K562 (cell line): ENCODE results near the gene BIRC7. TPM values are rescaled to one million over a fixed set of nuclear protein-coding genes. Genes with fewer than 3 reads are reported as not detected.
A peak's percentile ranks its signal among the peaks of the same experiment; 100 is the strongest.

Experiments used
- ATAC-seq: fragments of 200-7000 bp; cut with Tn5 transposase; 3 replicates; pipeline ENCODE4 v1.9.1; 2020; ENCODE audit warnings: moderate library complexity
- BruUV-seq: library from RNA; stranded (reverse); fragments of 400-500 nt; replicated peaks from 2 replicates; lab custom pipeline; 2021; lab: Mats Ljungman, UMichigan
- CTCF ChIA-PET: fragments of 300-600 bp; formaldehyde crosslinking; extraction: SDS; loops from one replicate; lab custom pipeline; 2021; ENCODE audit warnings: low intra/inter-chr PET ratio; lab: Yijun Ruan, JAX
- POLR2A ChIA-PET: fragments of 300-600, 350-650 bp; sonication (Branson Sonifier 250); formaldehyde crosslinking; extraction: SDS; loops from one replicate; lab custom pipeline; 2021; ENCODE audit warnings: antibody characterized with exemption, inconsistent platforms; lab: Yijun Ruan, JAX
- DNase-seq, 4 experiments: peaks; one replicate each; pipeline versions ENCODE4 v3.0.0 to v3.0.0-alpha.2; 2011 to 2018; ENCODE audit warnings: low spot score in 3 of 4, mixed read lengths in 3 of 4; ENCODE audit errors: extremely low read depth in 1 of 4
- FAIRE-seq: peaks from 2 replicates; lab custom pipeline; 2011; peaks lifted over from hg19 to GRCh38; lab: Jason Lieb, UNC
- H2AFZ ChIP-seq: 2 replicates; pipeline ENCODE4 v1.6.0; 2011; ENCODE audit warnings: low read depth, low read length, control low read depth, inconsistent platforms
- H3K27ac ChIP-seq: fragments of 200-600 bp; 3 replicates; pipeline ENCODE4 v1.8.0; 2011; ENCODE audit warnings: low read depth, mild to moderate bottlenecking, control low read depth, inconsistent platforms, low read length, moderate library complexity, mixed read lengths; ENCODE audit errors: extremely low read depth
- H3K27me3 ChIP-seq, 2 experiments: fragments of 300-600 bp in 1 of 2; 2 replicates in 1 of 2; 3 replicates in 1 of 2; pipeline versions ENCODE4 v1.6.0 to v1.8.0; 2011; ENCODE audit warnings: inconsistent platforms in 2 of 2, low read length in 2 of 2, mild to moderate bottlenecking in 1 of 2, mixed read lengths in 1 of 2, moderate library complexity in 1 of 2; ENCODE audit not compliant: control insufficient read depth in 2 of 2, insufficient read depth in 2 of 2
- H3K36me3 ChIP-seq: fragments of 300-600 bp; 3 replicates; pipeline ENCODE4 v1.8.0; 2011; ENCODE audit warnings: mild to moderate bottlenecking, low read length, inconsistent platforms; ENCODE audit not compliant: control insufficient read depth, insufficient read depth
- H3K4me1 ChIP-seq, 2 experiments: fragments of 200-600 bp in 1 of 2; replicated peaks in 1 of 2; 2 replicates in 1 of 2; 3 replicates in 1 of 2; pipeline versions ENCODE4 v1.5.1 to v1.8.0; 2011; ENCODE audit warnings: inconsistent platforms in 2 of 2, low read length in 2 of 2, mild to moderate bottlenecking in 1 of 2, mixed read lengths in 1 of 2, moderate library complexity in 1 of 2; ENCODE audit not compliant: control insufficient read depth in 2 of 2, insufficient read depth in 2 of 2
- H3K4me2 ChIP-seq: 2 replicates; pipeline ENCODE4 v1.6.1; 2011; ENCODE audit warnings: low read length, control low read depth, inconsistent platforms, mixed read lengths; ENCODE audit not compliant: insufficient read depth
- H3K4me3 ChIP-seq: fragments of 200-600 bp; sonication (generic), shearing (Covaris generic); 2 replicates; pipeline ENCODE4 v1.5.1; 2016; ENCODE audit warnings: control low read depth, inconsistent platforms
- H3K79me2 ChIP-seq: fragments of 200-600 bp; 3 replicates; pipeline ENCODE4 v1.8.0; 2011; ENCODE audit warnings: low read length, inconsistent platforms; ENCODE audit not compliant: control insufficient read depth, insufficient read depth
- H3K9ac ChIP-seq, 2 experiments: 2 replicates each; pipeline versions ENCODE4 v1.6.0 to v1.6.1; 2011; ENCODE audit warnings: low read depth in 2 of 2, low read length in 2 of 2, control low read depth in 1 of 2, inconsistent platforms in 1 of 2, mild to moderate bottlenecking in 1 of 2, mixed read lengths in 1 of 2; ENCODE audit not compliant: insufficient read depth in 1 of 2
- H3K9me1 ChIP-seq: one replicate; pipeline ENCODE4 v1.6.0; 2011; ENCODE audit warnings: inconsistent platforms, mild to moderate bottlenecking, low read length, moderate library complexity; ENCODE audit not compliant: control insufficient read depth, insufficient read depth
- H3K9me3 ChIP-seq: replicated peaks from 2 replicates; pipeline ENCODE4 v1.5.1; 2011; ENCODE audit warnings: low read depth, low read length, inconsistent platforms; ENCODE audit not compliant: control insufficient read depth, insufficient read depth
- H4K20me1 ChIP-seq: replicated peaks from 2 replicates; pipeline ENCODE4 v1.6.1; 2011; ENCODE audit warnings: low read length, inconsistent platforms, mixed read lengths; ENCODE audit not compliant: control insufficient read depth, insufficient read depth
- BHLHE40 ChIP-seq: IDR thresholded peaks from 2 replicates; pipeline ENCODE4 v1.6.1; 2011; ENCODE audit warnings: low read length, improper control_type of control experiment
- BRD4 ChIP-seq: fragments of 200-600 bp; sonication (generic); IDR thresholded peaks from 2 replicates; pipeline ENCODE4 v1.6.1; 2017; ENCODE audit warnings: inconsistent platforms
- GTF2E2 ChIP-seq: fragments of 200-800 bp; sonication (Bioruptor generic); IDR thresholded peaks from 2 replicates; pipeline ENCODE4 v1.6.1; 2016; ENCODE audit warnings: missing genetic modification characterization, missing compliant biosample characterization
- MTA1 ChIP-seq: fragments of 450-650 bp; IDR thresholded peaks from 2 replicates; pipeline ENCODE4 v1.6.1; 2017; ENCODE audit warnings: borderline replicate concordance
- SNIP1 ChIP-seq: fragments of 450-650 bp; IDR thresholded peaks from 2 replicates; pipeline ENCODE4 v1.7.1; 2017; ENCODE audit warnings: low read depth, mild to moderate bottlenecking
- ZNF324 ChIP-seq: fragments of 250-450 bp; sonication (Bioruptor Pico); IDR thresholded peaks from 2 replicates; pipeline ENCODE4 v1.4.0; 2020; ENCODE audit warnings: mild to moderate bottlenecking
- WGBS: fragments of 100-300 bp; shearing (Covaris generic); methylation state at CpG from one replicate; pipeline ENCODE4 v1.1.6; 2016; ENCODE audit warnings: low coverage, mixed read lengths; ENCODE audit not compliant: insufficient coverage; ENCODE audit errors: missing lambda C conversion rate; 5-methylcytosine and 5-hydroxymethylcytosine counted together
- in situ Hi-C: fragments of 300-500 bp; cut with MboI; formaldehyde crosslinking; loops from 4 replicates; pipeline ENCODE4 v1.15.0; 2018; ENCODE audit warnings: inconsistent platforms, mixed read lengths
- intact Hi-C: fragments of 100-400 bp; cut with micrococcal nuclease; formaldehyde crosslinking; loops from 2 replicates; pipeline ENCODE4 v1.14.2; 2022
- polyA plus RNA-seq, 8 experiments: library from polyadenylated mRNA; depleted of rRNA in 4 of 8; stranded (reverse) in 5 of 8; unstranded in 3 of 8; fragments of >200 nt; fragmentation: Nextera tagmentation in 2 of 8; fragmentation: Illumina TruSeq in 1 of 8; extraction: Ambion mirVana in 2 of 8; extraction: Trizol in 1 of 8; gene quantifications; 2 replicates each; pipeline versions ENCODE4 v1.2.1 to v1.2.3, GENCODE V29; 2011 to 2014; ENCODE audit warnings: inconsistent platforms in 1 of 8, missing spikeins in 1 of 8
- total RNA-seq, 7 experiments: library from RNA; depleted of rRNA in 6 of 7; stranded (reverse); fragments of >200 nt in 6 of 7; fragmentation: Illumina TruSeq in 2 of 7; extraction: Trizol in 2 of 7; gene quantifications; 2 replicates each; pipeline versions ENCODE4 v1.2.1 to v1.2.3, GENCODE V29; 2011 to 2021; ENCODE audit warnings: low replicate concordance in 1 of 7
- TF ChIP-seq, protein P1 (sequence below): fragments of 250-450 bp; sonication (Bioruptor Pico); IDR thresholded peaks from 2 replicates; pipeline ENCODE4 v1.9.0; 2021; ENCODE audit warnings: mild to moderate bottlenecking, inconsistent platforms
- TF ChIP-seq, protein P2 (sequence below): sonication (generic); formaldehyde crosslinking; IDR thresholded peaks from 2 replicates; pipeline ENCODE4 v1.9.0; 2022; ENCODE audit warnings: mild to moderate bottlenecking, missing genetic modification reagents

Gene BIRC7
- total and polyA plus RNA-seq, 9 of the 15 experiments (the other 6 are each of a cell fraction or from before 2014, with no cell fraction given), result 0.14 to 0.19 (median 0.16) TPM; not detected in 5

- no TSS peak for BruUV-seq
- WGBS, result 6% methylated on average over 7 of the region's 7 CpGs
Observed at GRCh38 chr20:63187338-63188158, 48.2 kb upstream of the BIRC7 start.

More at GRCh38 chr20:63187338-63188158, 48.2 kb upstream of the BIRC7 start:
- ChIA-PET POLR2A (interaction anchor here (0.8 kb wide), 2 partner anchors 8 to 24 kb away, joined by 3 read pairs; no protein-coding TSS in a partner anchor), CTCF (no interaction called here)
- no peak overlapping the region for H3K4me3 ChIP-seq
- peaks cover 0 to 5% of the 10 kb centered on the region in 2 experiments; a peak in 1 of 5 replicates for H3K27me3 ChIP-seq
- H3K4me1 ChIP-seq, result peaks cover 0 to 7% of the 10 kb centered on the region in 2 experiments; a peak in 1 of 5 replicates
- no peak overlapping the region for H3K4me2 ChIP-seq
- intact Hi-C loops (no loop called here), in situ Hi-C loops (no loop called here)
- FAIRE-seq (no peak), DNase-seq (no peak)
- H3K9me3 ChIP-seq, result peaks cover 15% of the 10 kb centered on the region
- H3K36me3 ChIP-seq, result no peaks in the 10 kb centered on the region
- TF ChIP-seq SNIP1, result no peak
- TF ChIP-seq, protein P1, sequence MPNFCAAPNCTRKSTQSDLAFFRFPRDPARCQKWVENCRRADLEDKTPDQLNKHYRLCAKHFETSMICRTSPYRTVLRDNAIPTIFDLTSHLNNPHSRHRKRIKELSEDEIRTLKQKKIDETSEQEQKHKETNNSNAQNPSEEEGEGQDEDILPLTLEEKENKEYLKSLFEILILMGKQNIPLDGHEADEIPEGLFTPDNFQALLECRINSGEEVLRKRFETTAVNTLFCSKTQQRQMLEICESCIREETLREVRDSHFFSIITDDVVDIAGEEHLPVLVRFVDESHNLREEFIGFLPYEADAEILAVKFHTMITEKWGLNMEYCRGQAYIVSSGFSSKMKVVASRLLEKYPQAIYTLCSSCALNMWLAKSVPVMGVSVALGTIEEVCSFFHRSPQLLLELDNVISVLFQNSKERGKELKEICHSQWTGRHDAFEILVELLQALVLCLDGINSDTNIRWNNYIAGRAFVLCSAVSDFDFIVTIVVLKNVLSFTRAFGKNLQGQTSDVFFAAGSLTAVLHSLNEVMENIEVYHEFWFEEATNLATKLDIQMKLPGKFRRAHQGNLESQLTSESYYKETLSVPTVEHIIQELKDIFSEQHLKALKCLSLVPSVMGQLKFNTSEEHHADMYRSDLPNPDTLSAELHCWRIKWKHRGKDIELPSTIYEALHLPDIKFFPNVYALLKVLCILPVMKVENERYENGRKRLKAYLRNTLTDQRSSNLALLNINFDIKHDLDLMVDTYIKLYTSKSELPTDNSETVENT (CRISPR knock-in tag), result no peak
- TF ChIP-seq, protein P2, sequence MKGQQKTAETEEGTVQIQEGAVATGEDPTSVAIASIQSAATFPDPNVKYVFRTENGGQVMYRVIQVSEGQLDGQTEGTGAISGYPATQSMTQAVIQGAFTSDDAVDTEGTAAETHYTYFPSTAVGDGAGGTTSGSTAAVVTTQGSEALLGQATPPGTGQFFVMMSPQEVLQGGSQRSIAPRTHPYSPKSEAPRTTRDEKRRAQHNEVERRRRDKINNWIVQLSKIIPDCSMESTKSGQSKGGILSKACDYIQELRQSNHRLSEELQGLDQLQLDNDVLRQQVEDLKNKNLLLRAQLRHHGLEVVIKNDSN (CRISPR knock-in tag), result no peak
- TF ChIP-seq BHLHE40, result no peak
- TF ChIP-seq BRD4, result no peak
- no peak for TF ChIP-seq ZNF324 (CRISPR knock-in tag)
- no peak for TF ChIP-seq MTA1
- TF ChIP-seq GTF2E2 (tag), result no peak
- TF ChIP-seq, all 486 proteins: peak for 0
- Histone ChIP-seq H3K79me2 (no peaks in the 10 kb centered on the region), H3K9me1 (no peaks in the 10 kb centered on the region), H2AFZ (no peak overlapping the region), H3K27ac (no peak overlapping the region), H4K20me1 (peaks cover 19% of the 10 kb centered on the region; the same call in 1 of the 2 replicates), H3K9ac (peak overlapping the region in 1 of 2 experiments; percentile 35; a peak in 1 of 4 replicates)
- ATAC-seq, result no peak
